H9 (cell line): Measurements from ENCODE around the gene FAM78B. TPM values are rescaled to one million over a fixed set of nuclear protein-coding genes. Genes with fewer than 3 reads are reported as not detected.
A peak's percentile ranks its signal among the peaks of the same experiment; 100 is the strongest.

ENCODE experiments used
- DNase-seq: peaks from one replicate; pipeline ENCODE4 v3.0.0-alpha.2; 2017
- H2AFZ ChIP-seq: one replicate; pipeline ENCODE4 v1.6.1; 2013; ENCODE audit warnings: mild to moderate bottlenecking, low read length, control low read depth, moderate library complexity
- H2AK5ac ChIP-seq: 2 replicates; pipeline ENCODE4 v1.6.1; 2013; ENCODE audit warnings: low read length, control low read depth, mixed read lengths; ENCODE audit not compliant: insufficient read length
- H2BK120ac ChIP-seq: one replicate; pipeline ENCODE4 v1.6.1; 2013; ENCODE audit warnings: low read depth, mild to moderate bottlenecking, low read length, control low read depth, inconsistent platforms; ENCODE audit not compliant: poor library complexity, severe bottlenecking
- H2BK12ac ChIP-seq: 2 replicates; pipeline ENCODE4 v1.6.1; 2013; ENCODE audit warnings: low read length, control low read depth, mixed read lengths, low read depth; ENCODE audit not compliant: insufficient read length
- H2BK15ac ChIP-seq: 2 replicates; pipeline ENCODE4 v1.6.1; 2013; ENCODE audit warnings: low read depth, low read length, control low read depth
- H2BK20ac ChIP-seq: one replicate; pipeline ENCODE4 v1.6.1; 2013; ENCODE audit warnings: low read depth, mild to moderate bottlenecking, low read length, control low read depth, inconsistent platforms; ENCODE audit not compliant: poor library complexity, severe bottlenecking
- H2BK5ac ChIP-seq: 2 replicates; pipeline ENCODE4 v1.6.1; 2013; ENCODE audit warnings: low read length, control low read depth, mixed read lengths; ENCODE audit not compliant: insufficient read length
- H3K14ac ChIP-seq: 2 replicates; pipeline ENCODE4 v1.6.1; 2013; ENCODE audit warnings: low read length, control low read depth; ENCODE audit not compliant: insufficient read depth
- H3K18ac ChIP-seq: 2 replicates; pipeline ENCODE4 v1.6.1; 2013; ENCODE audit warnings: low read depth, mild to moderate bottlenecking, mixed read lengths, low read length, control low read depth; ENCODE audit not compliant: insufficient read length
- H3K23ac ChIP-seq: 2 replicates; pipeline ENCODE4 v1.6.1; 2013; ENCODE audit warnings: low read length, control low read depth, mixed read lengths, low read depth; ENCODE audit not compliant: insufficient read length
- H3K23me2 ChIP-seq: 2 replicates; pipeline ENCODE4 v1.6.1; 2013; ENCODE audit warnings: low read depth, mild to moderate bottlenecking, mixed read lengths, low read length, control low read depth; ENCODE audit not compliant: insufficient read length, poor library complexity, severe bottlenecking
- H3K27ac ChIP-seq: 2 replicates; pipeline ENCODE4 v1.5.1; 2013; ENCODE audit warnings: low read length, control low read depth, mixed read lengths, low read depth; ENCODE audit not compliant: insufficient read length
- H3K27me3 ChIP-seq: 2 replicates; pipeline ENCODE4 v1.6.1; 2013; ENCODE audit warnings: low read length, control low read depth, inconsistent platforms; ENCODE audit not compliant: insufficient read depth
- H3K4ac ChIP-seq: 2 replicates; pipeline ENCODE4 v1.6.1; 2013; ENCODE audit warnings: low read depth, mild to moderate bottlenecking, control low read depth, inconsistent platforms, low read length, moderate library complexity
- H3K4me1 ChIP-seq: 2 replicates; pipeline ENCODE4 v1.6.1; 2013; ENCODE audit warnings: low read length, control low read depth, inconsistent platforms; ENCODE audit not compliant: insufficient read depth
- H3K4me2 ChIP-seq: 2 replicates; pipeline ENCODE4 v1.6.1; 2013; ENCODE audit warnings: low read length, control low read depth, mixed read lengths; ENCODE audit not compliant: insufficient read length, insufficient read depth
- H3K56ac ChIP-seq: 2 replicates; pipeline ENCODE4 v1.6.1; 2013; ENCODE audit warnings: low read depth, mild to moderate bottlenecking, mixed read lengths, low read length, control low read depth; ENCODE audit not compliant: insufficient read length
- H3K79me1 ChIP-seq: 2 replicates; pipeline ENCODE4 v1.6.1; 2013; ENCODE audit warnings: low read depth, mild to moderate bottlenecking, moderate library complexity, low read length, control low read depth, inconsistent platforms; ENCODE audit not compliant: insufficient read depth, poor library complexity, severe bottlenecking
- H3K79me2 ChIP-seq: 2 replicates; pipeline ENCODE4 v1.6.1; 2013; ENCODE audit warnings: low read length, control low read depth, inconsistent platforms; ENCODE audit not compliant: insufficient read depth
- H3K9ac ChIP-seq: 2 replicates; pipeline ENCODE4 v1.6.1; 2013; ENCODE audit warnings: low read length, control low read depth, mixed read lengths; ENCODE audit not compliant: insufficient read length; ENCODE audit errors: extremely low read depth
- H3K9me3 ChIP-seq: one replicate; pipeline ENCODE4 v1.6.1; 2013; ENCODE audit warnings: low read depth, low read length, inconsistent platforms; ENCODE audit not compliant: control insufficient read depth
- H3T11ph ChIP-seq: one replicate; pipeline ENCODE4 v1.6.1; 2013; ENCODE audit warnings: mild to moderate bottlenecking, low read length, control low read depth, inconsistent platforms
- H4K20me1 ChIP-seq: one replicate; pipeline ENCODE4 v1.6.1; 2013; ENCODE audit not compliant: control insufficient read depth, insufficient read length, insufficient read depth
- H4K5ac ChIP-seq: 2 replicates; pipeline ENCODE4 v1.6.1; 2013; ENCODE audit warnings: low read depth, mild to moderate bottlenecking, mixed read lengths, low read length, control low read depth; ENCODE audit not compliant: insufficient read length
- H4K8ac ChIP-seq: replicated peaks from 2 replicates; pipeline ENCODE4 v1.6.1; 2013; ENCODE audit warnings: low read length, control low read depth, mixed read lengths, low read depth; ENCODE audit not compliant: insufficient read length
- H4K91ac ChIP-seq: 2 replicates; pipeline ENCODE4 v1.6.1; 2013; ENCODE audit warnings: low read depth, mild to moderate bottlenecking, moderate library complexity, mixed read lengths, low read length, control low read depth; ENCODE audit not compliant: insufficient read length
- H3K27ac Mint-ChIP-seq, 3 experiments: 2 replicates in 2 of 3; 3 replicates in 1 of 3; pipeline ENCODE4 v1.8.0; 2020 to 2021; ENCODE audit warnings: mixed read lengths in 3 of 3, mild to moderate bottlenecking in 1 of 3, moderate library complexity in 1 of 3
- H3K27me3 Mint-ChIP-seq: 2 replicates; pipeline ENCODE4 v1.8.0; 2021; ENCODE audit warnings: low read depth, mild to moderate bottlenecking, moderate library complexity, mixed read lengths
- H3K36me3 Mint-ChIP-seq, 3 experiments: 2 replicates in 2 of 3; 3 replicates in 1 of 3; pipeline ENCODE4 v1.8.0; 2020 to 2021; ENCODE audit warnings: low read depth in 3 of 3, mixed read lengths in 3 of 3; ENCODE audit not compliant: insufficient read depth in 1 of 3
- H3K4me1 Mint-ChIP-seq, 2 experiments: 2 replicates each; pipeline ENCODE4 v1.8.0; 2020; ENCODE audit warnings: mixed read lengths in 2 of 2
- H3K4me3 Mint-ChIP-seq, 2 experiments: 2 replicates in 1 of 2; 3 replicates in 1 of 2; pipeline ENCODE4 v1.8.0; 2020 to 2021; ENCODE audit warnings: mild to moderate bottlenecking in 2 of 2, mixed read lengths in 2 of 2, moderate library complexity in 1 of 2
- H3K9me3 Mint-ChIP-seq, 2 experiments: 2 replicates in 1 of 2; 3 replicates in 1 of 2; pipeline ENCODE4 v1.8.0; 2020; ENCODE audit warnings: mild to moderate bottlenecking in 2 of 2, mixed read lengths in 2 of 2, moderate library complexity in 1 of 2
- CTCF ChIP-seq: fragments of 200-600 bp; sonication (generic); conservative IDR thresholded peaks from 3 replicates; pipeline ENCODE4 v1.8.0; 2021; ENCODE audit warnings: antibody characterized with exemption, mild to moderate bottlenecking
- WGBS: extraction: QIAGEN DNeasy Blood & Tissue Kit; methylation state at CpG from one replicate; pipeline ENCODE4 v1.1.7; 2013; ENCODE audit warnings: missing lambda C conversion rate, low lambda C conversion rate, mixed read lengths; ENCODE audit not compliant: insufficient read length; ENCODE audit errors: extremely low coverage; 5-methylcytosine and 5-hydroxymethylcytosine counted together
- total RNA-seq: library from RNA; stranded (reverse); gene quantifications from 2 replicates; pipeline ENCODE4 v1.2.1, GENCODE V29; 2021

Gene FAM78B
- total RNA-seq, 1 experiment from 2014 or later = 2.3 TPM

GRCh38 chr1:166032572-166033371, 134.0 kb downstream of the FAM78B start:
- Mint-ChIP-seq H3K36me3 (no peaks in the 10 kb centered on the region), H3K27me3 (peaks cover 2% of the 10 kb centered on the region), H3K4me1 (peaks cover 19 to 28% of the 10 kb centered on the region in 2 experiments), H3K27ac (peak overlapping the region in 1 of 3 experiments; percentile 33; a peak in 3 of 7 replicates), H3K9me3 (no peaks in the 10 kb centered on the region), H3K4me3 (no peak overlapping the region)
- Histone ChIP-seq H2AFZ (no peak overlapping the region), H3K4me2 (no peak overlapping the region), H3K56ac (no peak overlapping the region), H3K4ac (no peak overlapping the region), H4K91ac (no peak overlapping the region), H3K18ac (no peak overlapping the region), H3K27ac (no peak overlapping the region), H4K8ac (no peak overlapping the region), H3K4me1 (peaks cover 7% of the 10 kb centered on the region; the same call in 1 of the 2 replicates), H2BK120ac (no peak overlapping the region), H2BK20ac (no peak overlapping the region), H3K79me2 (no peaks in the 10 kb centered on the region), H3K14ac (no peak overlapping the region), H2BK12ac (no peak overlapping the region), H3K27me3 (no peaks in the 10 kb centered on the region), H3K9me3 (no peaks in the 10 kb centered on the region), H3K23ac (no peak overlapping the region), H3K9ac (no peak overlapping the region), H2BK5ac (no peak overlapping the region), H4K5ac (no peak overlapping the region), H2BK15ac (no peak overlapping the region), H3K79me1 (no peaks in the 10 kb centered on the region), H3K23me2 (no peaks in the 10 kb centered on the region), H4K20me1 (no peaks in the 10 kb centered on the region), H2AK5ac (no peak overlapping the region), H3T11ph (no peak overlapping the region)
- TF ChIP-seq CTCF = no peak
- no CpG with 5 or more reads among the region's 11 CpGs for WGBS
- DNase-seq = no peak
